Brain microvascular endothelial cell (primary cell): ENCODE results near the gene TRPM4.
"Not testable (repeated sequence)": the region's sequence is repeated elsewhere in the genome, so short reads cannot be mapped to it uniquely, and the experiment has no call there.

ENCODE experiments used
- DNase-seq: peaks from one replicate; pipeline ENCODE4 v3.0.0-alpha.2; 2020
- H3K27ac ChIP-seq: fragments of 250-450 bp; sonication (Bioruptor Pico); 2 replicates; pipeline ENCODE4 v1.5.1; 2020; ENCODE audit warnings: mild to moderate bottlenecking, moderate library complexity
- H3K27me3 ChIP-seq: fragments of 250-450 bp; sonication (Bioruptor Pico); replicated peaks from 2 replicates; pipeline ENCODE4 v1.5.1; 2020; ENCODE audit warnings: mild to moderate bottlenecking
- H3K36me3 ChIP-seq: fragments of 250-450 bp; sonication (Bioruptor Pico); replicated peaks from 2 replicates; pipeline ENCODE4 v1.5.1; 2020; ENCODE audit warnings: mild to moderate bottlenecking
- H3K4me3 ChIP-seq: 2 replicates; pipeline ENCODE4 v1.5.1; 2011; ENCODE audit warnings: low read depth, mild to moderate bottlenecking, control low read depth, low read length, moderate library complexity
- CTCF ChIP-seq: IDR thresholded peaks from 2 replicates; pipeline ENCODE4 v1.5.1; 2011; ENCODE audit warnings: low read depth, mild to moderate bottlenecking, moderate library complexity, low read length, control low read depth, inconsistent platforms; ENCODE audit errors: missing control alignments
- in situ Hi-C: cut with HindIII; loops from 2 replicates; pipeline ENCODE4 v1.10.0; 2017; ENCODE audit warnings: low sequenced_read_pairs, low pct_ligation_motif_present

TRPM4 gene

GRCh38 chr19:49119411-49120324, 37.9 kb upstream of the TRPM4 start, which contains the start of gene PPFIA3:
Gene PPFIA3, plus strand, starts transcription at chr19:49119544. Its CDS starts 8,330 bp downstream, at chr19:49127874.
- in situ Hi-C loops: no loop called here
- Histone ChIP-seq H3K27ac (peak within 1 kb of the TSS; percentile 73), H3K36me3 (no peaks in the 10 kb centered on the region), H3K27me3 (no peaks in the 10 kb centered on the region), H3K4me3 (peak within 1 kb of the TSS; percentile 68)
- peak; percentile 38 for DNase-seq
- TF ChIP-seq CTCF: no peak

GRCh38 chr19:49120325-49120683, 37.3 kb upstream of the TRPM4 start:
- H3K27ac ChIP-seq: no peak overlapping the region
- no peak for DNase-seq
- no peaks in the 10 kb centered on the region for H3K36me3 ChIP-seq
- no peak overlapping the region for H3K4me3 ChIP-seq
- no peaks in the 10 kb centered on the region for H3K27me3 ChIP-seq
- in situ Hi-C loops: no loop called here
- TF ChIP-seq CTCF: no peak

- Histone ChIP-seq H3K4me3 (no peak overlapping the region), H3K27me3 (no peaks in the 10 kb centered on the region), H3K27ac (no peak overlapping the region), H3K36me3 (no peaks in the 10 kb centered on the region)
- TF ChIP-seq CTCF: no peak
- DNase-seq: no peak
- in situ Hi-C loops: no loop called here
These were observed 36.7 kb upstream of the TRPM4 start for GRCh38 chr19:49120868-49121267.

- in situ Hi-C loops, H3K27me3 ChIP-seq, DNase-seq, H3K4me3 ChIP-seq, H3K27ac ChIP-seq, H3K36me3 ChIP-seq: not testable (repeated sequence)
These were observed 35.8 kb upstream of the TRPM4 start for GRCh38 chr19:49121841-49122240.

- in situ Hi-C loops, H3K36me3 ChIP-seq, H3K4me3 ChIP-seq, H3K27ac ChIP-seq, H3K27me3 ChIP-seq, DNase-seq: not testable (repeated sequence)
These were observed 34.3 kb upstream of the TRPM4 start for GRCh38 chr19:49123285-49123684.

GRCh38 chr19:49125025-49125731, 32.4 kb upstream of the TRPM4 start:
- H3K27ac ChIP-seq: no peak overlapping the region
- no peak for DNase-seq
- H3K36me3 ChIP-seq: no peaks in the 10 kb centered on the region
- in situ Hi-C loops: no loop called here
- TF ChIP-seq CTCF: no peak
- H3K27me3 ChIP-seq: no peaks in the 10 kb centered on the region
- no peak overlapping the region for H3K4me3 ChIP-seq
